GM23248 (cell line): Measurements from ENCODE around the gene KRI1. TPM values are rescaled to one million over a fixed set of nuclear protein-coding genes. Genes with fewer than 3 reads are reported as not detected.

Source experiments
- DNase-seq: peaks from one replicate; pipeline ENCODE4 v3.0.0-alpha.2; 2015
- H2AFZ ChIP-seq: fragments of 200-600 bp; sonication (generic); 2 replicates; pipeline ENCODE4 v1.6.1; 2016; ENCODE audit warnings: antibody characterized with exemption
- H3F3A ChIP-seq: fragments of 200-600 bp; sonication (generic); 2 replicates; pipeline ENCODE4 v1.6.1; 2016; ENCODE audit warnings: mild to moderate bottlenecking, antibody characterized with exemption, mixed run types; ENCODE audit not compliant: insufficient read depth
- H3K27ac ChIP-seq: fragments of 200-600 bp; sonication (generic); 2 replicates; pipeline ENCODE4 v1.5.1; 2016; ENCODE audit warnings: mild to moderate bottlenecking
- H3K27me3 ChIP-seq: fragments of 200-600 bp; sonication (generic); replicated peaks from 2 replicates; pipeline ENCODE4 v1.6.1; 2016; ENCODE audit warnings: mild to moderate bottlenecking; ENCODE audit not compliant: insufficient read depth
- H3K36me3 ChIP-seq: fragments of 200-600 bp; sonication (generic); 2 replicates; pipeline ENCODE4 v1.6.1; 2016; ENCODE audit warnings: low read depth, mild to moderate bottlenecking
- H3K4me1 ChIP-seq: fragments of 200-600 bp; sonication (generic); 2 replicates; pipeline ENCODE4 v1.6.1; 2016; ENCODE audit warnings: mild to moderate bottlenecking; ENCODE audit not compliant: insufficient read depth
- H3K4me2 ChIP-seq: fragments of 200-600 bp; sonication (generic); one replicate; pipeline ENCODE4 v1.6.1; 2016; ENCODE audit warnings: mild to moderate bottlenecking; ENCODE audit not compliant: unreplicated experiment
- H3K4me3 ChIP-seq: fragments of 200-600 bp; sonication (generic); 2 replicates; pipeline ENCODE4 v1.5.1; 2016; ENCODE audit warnings: mild to moderate bottlenecking
- H3K79me2 ChIP-seq: fragments of 200-600 bp; sonication (generic); 2 replicates; pipeline ENCODE4 v1.6.1; 2016; ENCODE audit warnings: mild to moderate bottlenecking; ENCODE audit not compliant: insufficient read depth
- H3K9ac ChIP-seq: fragments of 200-600 bp; sonication (generic); 2 replicates; pipeline ENCODE4 v1.6.1; 2016; ENCODE audit warnings: mild to moderate bottlenecking
- H3K9me2 ChIP-seq: fragments of 200-600 bp; sonication (generic); 2 replicates; pipeline ENCODE4 v1.6.1; 2016; ENCODE audit warnings: mixed run types, mild to moderate bottlenecking, moderate library complexity; ENCODE audit not compliant: insufficient read depth
- H3K9me3 ChIP-seq: fragments of 200-600 bp; sonication (generic); one replicate; pipeline ENCODE4 v1.6.1; 2017; ENCODE audit warnings: low read depth
- H4K20me1 ChIP-seq: fragments of 200-600 bp; sonication (generic); 2 replicates; pipeline ENCODE4 v1.6.0; 2016; ENCODE audit not compliant: insufficient read depth
- EZH2 ChIP-seq: fragments of 200-600 bp; sonication (generic); IDR thresholded peaks from 2 replicates; pipeline ENCODE4 v1.6.1; 2018; ENCODE audit warnings: antibody characterized with exemption, mild to moderate bottlenecking; ENCODE audit not compliant: insufficient read depth, poor library complexity, severe bottlenecking
- EZH2phosphoT487 ChIP-seq: fragments of 200-600 bp; sonication (generic); IDR thresholded peaks from 2 replicates; pipeline ENCODE4 v1.6.1; 2018; ENCODE audit warnings: antibody characterized with exemption, moderate library complexity, mild to moderate bottlenecking, low read depth; ENCODE audit not compliant: insufficient read depth
- WGBS, 2 experiments: methylation state at CpG; one replicate each; pipeline ENCODE4 v1.1.6; 2015 to 2017; ENCODE audit warnings: low lambda C conversion rate in 2 of 2, low coverage in 1 of 2; ENCODE audit errors: missing lambda C conversion rate in 2 of 2; 5-methylcytosine and 5-hydroxymethylcytosine counted together
- in situ Hi-C: fragments of 300-500 bp; cut with MboI; formaldehyde crosslinking; loops from 2 replicates; pipeline ENCODE4 v1.15.0; 2020
- polyA plus RNA-seq: library from polyadenylated mRNA; unstranded; fragments of >200 nt; fragmentation: Nextera tagmentation; extraction: Ambion mirVana; gene quantifications from 2 replicates; pipeline ENCODE4 v1.2.1, GENCODE V29; 2016
- total RNA-seq: library from RNA; depleted of rRNA; stranded (reverse); fragments of >200 nt; shearing (Covaris generic); gene quantifications from 2 replicates; pipeline ENCODE4 v1.2.3, GENCODE V29; 2014

KRI1 gene
- total and polyA plus RNA-seq, 2 experiments from 2014 or later, result 11.3 to 15.1 TPM

GRCh38 chr19:10521461-10522171 lies 44.2 kb downstream of the KRI1 start:
- H2AFZ ChIP-seq, result no peak overlapping the region
- TF ChIP-seq EZH2phosphoT487, result no peak
- no peak for TF ChIP-seq EZH2
- peaks cover 3% of the 10 kb centered on the region; the same call in 1 of the 2 replicates for H3K27me3 ChIP-seq
- H3K9ac ChIP-seq, result no peak overlapping the region
- no peak overlapping the region for H3K4me3 ChIP-seq
- H3K4me2 ChIP-seq, result no peak overlapping the region
- no peaks in the 10 kb centered on the region for H4K20me1 ChIP-seq
- no peak for DNase-seq
- H3K9me2 ChIP-seq, result no peaks in the 10 kb centered on the region
- H3K79me2 ChIP-seq, result no peaks in the 10 kb centered on the region
- no peaks in the 10 kb centered on the region for H3K4me1 ChIP-seq
- no peak overlapping the region for H3K27ac ChIP-seq
- 78% methylated on average over 12 to 13 of the region's 13 CpGs for WGBS, 2 experiments
- H3K36me3 ChIP-seq, result no peaks in the 10 kb centered on the region
- H3K9me3 ChIP-seq, result no peaks in the 10 kb centered on the region
- in situ Hi-C loops, result no loop called here
- no peaks in the 10 kb centered on the region for H3F3A ChIP-seq

- H3K4me3 ChIP-seq, result no peak overlapping the region
- H2AFZ ChIP-seq, result no peak overlapping the region
- in situ Hi-C loops, result no loop called here
- DNase-seq, result no peak
- no peaks in the 10 kb centered on the region for H3K9me3 ChIP-seq
- H3K79me2 ChIP-seq, result no peaks in the 10 kb centered on the region
- no peaks in the 10 kb centered on the region for H3K9me2 ChIP-seq
- no peaks in the 10 kb centered on the region for H3F3A ChIP-seq
- no peak for TF ChIP-seq EZH2
- TF ChIP-seq EZH2phosphoT487, result no peak
- H3K4me2 ChIP-seq, result no peak overlapping the region
- H3K36me3 ChIP-seq, result no peaks in the 10 kb centered on the region
- 81 to 84% methylated on average over 13 to 15 of the region's 15 CpGs for WGBS, 2 experiments
- H3K4me1 ChIP-seq, result no peaks in the 10 kb centered on the region
- no peaks in the 10 kb centered on the region for H4K20me1 ChIP-seq
- no peak overlapping the region for H3K27ac ChIP-seq
- H3K9ac ChIP-seq, result no peak overlapping the region
- peaks cover 3% of the 10 kb centered on the region; the same call in 1 of the 2 replicates for H3K27me3 ChIP-seq
These were observed 45.0 kb downstream of the KRI1 start for GRCh38 chr19:10520652-10521318.

GRCh38 chr19:10519421-10519820 lies 46.4 kb downstream of the KRI1 start:
- no peaks in the 10 kb centered on the region for H3K79me2 ChIP-seq
- in situ Hi-C loops, result no loop called here
- peaks cover 3% of the 10 kb centered on the region; the same call in 1 of the 2 replicates for H3K27me3 ChIP-seq
- no peaks in the 10 kb centered on the region for H3K9me3 ChIP-seq
- H3K4me2 ChIP-seq, result no peak overlapping the region
- DNase-seq, result no peak
- no peaks in the 10 kb centered on the region for H3F3A ChIP-seq
- H3K4me1 ChIP-seq, result no peaks in the 10 kb centered on the region
- H3K9ac ChIP-seq, result no peak overlapping the region
- H4K20me1 ChIP-seq, result no peaks in the 10 kb centered on the region
- no peak for TF ChIP-seq EZH2
- TF ChIP-seq EZH2phosphoT487, result no peak
- H3K4me3 ChIP-seq, result no peak overlapping the region
- no peaks in the 10 kb centered on the region for H3K36me3 ChIP-seq
- no peak overlapping the region for H3K27ac ChIP-seq
- no peaks in the 10 kb centered on the region for H3K9me2 ChIP-seq
- 64 to 66% methylated on average over 7 of the region's 7 CpGs for WGBS, 2 experiments
- no peak overlapping the region for H2AFZ ChIP-seq

- H3K4me2 ChIP-seq, result peak overlapping the region; percentile 65
- no peak for DNase-seq
- peak overlapping the region; percentile 65; the same call in 1 of the 2 replicates for H3K4me3 ChIP-seq
- WGBS, 2 experiments, result 19 to 20% methylated on average over 32 to 33 of the region's 33 CpGs
- TF ChIP-seq EZH2phosphoT487 (no peak), EZH2 (no peak)
- no peaks in the 10 kb centered on the region for H3K9me2 ChIP-seq
- H3K79me2 ChIP-seq, result no peaks in the 10 kb centered on the region
- H2AFZ ChIP-seq, result peak overlapping the region; percentile 78
- no peaks in the 10 kb centered on the region for H4K20me1 ChIP-seq
- H3K36me3 ChIP-seq, result no peaks in the 10 kb centered on the region
- H3K27me3 ChIP-seq, result peaks cover 4% of the 10 kb centered on the region
- in situ Hi-C loops, result no loop called here
- no peak overlapping the region for H3K27ac ChIP-seq
- H3K9ac ChIP-seq, result peak overlapping the region; percentile 53; the same call in 1 of the 2 replicates
- no peaks in the 10 kb centered on the region for H3K9me3 ChIP-seq
- H3F3A ChIP-seq, result no peaks in the 10 kb centered on the region
- H3K4me1 ChIP-seq, result no peaks in the 10 kb centered on the region
These were observed 47.1 kb downstream of the KRI1 start for GRCh38 chr19:10518444-10519361.
